Lung microvascular endothelial cell (primary cell): ENCODE results near the gene TMEM178B. TPM values are rescaled to one million over a fixed set of nuclear protein-coding genes. Genes with fewer than 3 reads are reported as not detected.
"Not testable (repeated sequence)": the region's sequence is repeated elsewhere in the genome, so short reads cannot be mapped to it uniquely, and the experiment has no call there.

Experiments used
- DNase-seq, 2 donors: peaks; one replicate each; pipeline versions ENCODE4 v3.0.0 to v3.0.0-alpha.2; 2010; ENCODE audit warnings: low read depth in 2 of 2
- total RNA-seq: library from RNA; depleted of rRNA; stranded (reverse); fragments of >200 nt; gene quantifications from 2 replicates; pipeline ENCODE4 v1.2.1, GENCODE V29; 2014

Gene TMEM178B
- total RNA-seq, 1 donor from 2014 or later: under 0.01 TPM

DNA sequence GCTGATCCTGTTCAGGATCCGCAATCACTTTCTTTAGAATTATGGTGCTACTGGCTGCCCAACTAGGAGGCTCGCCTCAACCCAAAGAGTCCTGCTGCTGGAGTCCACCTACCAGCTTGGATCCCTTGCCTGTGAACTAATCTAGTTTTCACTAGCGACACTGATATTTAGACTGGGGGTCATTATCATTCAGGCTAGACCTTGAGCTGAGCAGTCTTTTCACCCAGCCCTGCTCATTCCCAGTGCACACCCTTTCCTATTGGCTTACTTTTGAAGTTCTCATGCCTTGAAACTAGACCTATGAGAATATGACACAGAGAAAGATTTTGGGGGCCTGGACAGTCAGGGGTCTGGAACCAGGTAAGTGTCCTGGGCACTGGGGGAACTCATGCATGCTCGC, 107.9 kb downstream of the TMEM178B start:
- no peak for DNase-seq

DNA sequence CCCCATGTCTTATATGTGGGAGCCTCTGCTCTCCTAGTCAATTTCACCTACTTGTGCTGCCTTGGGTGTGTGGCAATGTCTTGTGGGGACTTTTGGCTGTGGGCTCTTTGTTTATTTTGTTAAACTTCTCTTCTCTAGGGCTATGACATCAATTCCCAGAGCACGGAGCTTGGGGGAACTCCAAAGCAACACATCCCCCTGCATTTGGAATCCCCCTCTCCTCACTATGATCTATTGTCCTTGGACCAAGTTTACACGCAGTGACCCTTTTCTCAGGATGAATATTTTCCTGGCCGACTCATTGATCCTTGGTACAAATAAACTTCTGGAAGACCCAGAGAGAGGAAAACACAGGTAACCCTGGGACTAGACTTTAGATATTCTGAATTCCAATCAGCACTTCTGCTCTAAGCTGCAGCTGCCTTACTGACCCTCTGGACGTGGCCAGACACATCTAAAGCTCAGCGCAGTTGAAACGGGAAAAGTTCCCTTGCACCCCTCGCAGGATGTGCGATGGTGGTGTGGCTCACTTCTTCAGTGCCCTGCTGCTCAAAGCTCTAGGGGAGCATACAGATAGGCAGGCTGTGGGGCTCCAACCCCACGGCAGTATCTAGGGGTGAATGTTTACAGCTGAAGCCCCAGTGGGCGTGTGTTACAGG, 110.8 kb downstream of the TMEM178B start:
- DNase-seq: no peak

DNA sequence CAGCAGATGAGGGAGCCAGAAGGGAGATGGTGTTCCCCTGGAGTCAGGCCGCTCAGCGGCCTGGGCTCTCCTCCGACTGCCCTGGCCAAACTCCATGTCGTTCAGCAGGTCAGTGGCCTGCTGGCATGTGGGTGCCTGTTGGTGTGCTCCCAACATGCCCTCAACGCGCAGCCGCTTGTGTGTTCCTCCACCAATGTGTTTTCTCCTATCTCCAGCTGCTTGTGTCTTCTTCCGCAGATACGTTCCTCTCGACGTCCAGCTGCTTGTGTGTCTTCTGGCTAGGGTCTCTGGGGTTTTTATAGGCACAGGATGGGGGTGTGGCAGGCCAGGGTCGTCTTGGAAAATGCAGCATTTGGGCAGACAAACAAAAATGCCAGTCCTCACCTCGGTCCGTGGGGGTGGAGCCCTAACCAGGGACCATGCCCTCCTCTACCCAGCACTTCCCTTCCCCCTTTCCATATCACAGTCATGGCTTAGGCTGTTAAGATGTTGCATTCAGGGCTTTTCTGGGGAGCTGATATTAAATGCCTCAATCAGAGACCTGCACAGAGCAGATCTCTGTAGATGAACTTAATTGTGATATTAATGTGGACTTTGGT, 111.6 kb downstream of the TMEM178B start:
- no peak for DNase-seq

DNA sequence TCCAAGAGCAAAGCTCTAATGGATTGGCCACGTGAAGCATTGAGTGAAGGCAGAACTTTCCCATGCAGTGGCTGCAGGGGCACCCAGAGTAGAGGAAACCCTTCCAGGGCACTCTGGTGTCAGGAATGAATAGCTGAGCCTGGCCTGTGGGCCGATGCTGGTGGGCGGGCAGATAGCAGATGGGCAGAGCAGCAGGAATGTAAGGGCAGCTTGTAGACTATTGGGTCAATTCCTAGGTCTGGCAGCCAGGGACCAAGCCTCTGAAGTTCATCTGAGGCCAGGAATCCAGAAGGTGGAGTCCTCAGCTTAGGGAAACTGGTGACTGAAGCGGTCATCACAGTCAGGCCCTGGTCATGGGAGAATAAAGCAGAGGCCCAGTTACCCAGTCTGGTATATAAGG, 115.4 kb downstream of the TMEM178B start:
- no peak for DNase-seq

DNA sequence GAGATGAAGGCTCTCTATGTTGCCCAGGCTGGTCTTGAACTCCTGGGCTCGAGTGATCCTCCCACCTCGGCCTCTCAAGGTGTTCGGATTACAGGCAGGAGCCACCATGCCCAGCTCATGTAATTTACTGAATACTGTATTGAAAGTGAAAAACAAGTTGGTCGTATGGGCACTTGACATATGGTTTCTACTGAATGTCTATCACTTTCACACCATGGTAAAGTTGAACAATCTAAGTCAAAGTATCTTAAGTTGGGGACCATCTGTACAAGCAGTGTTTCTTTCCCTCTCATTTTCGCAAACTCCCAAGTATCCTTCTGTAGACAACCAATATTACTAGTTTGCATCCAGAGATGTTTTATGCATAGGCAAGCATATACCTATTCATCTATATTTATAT, 116.6 kb downstream of the TMEM178B start:
- no peak for DNase-seq

DNA sequence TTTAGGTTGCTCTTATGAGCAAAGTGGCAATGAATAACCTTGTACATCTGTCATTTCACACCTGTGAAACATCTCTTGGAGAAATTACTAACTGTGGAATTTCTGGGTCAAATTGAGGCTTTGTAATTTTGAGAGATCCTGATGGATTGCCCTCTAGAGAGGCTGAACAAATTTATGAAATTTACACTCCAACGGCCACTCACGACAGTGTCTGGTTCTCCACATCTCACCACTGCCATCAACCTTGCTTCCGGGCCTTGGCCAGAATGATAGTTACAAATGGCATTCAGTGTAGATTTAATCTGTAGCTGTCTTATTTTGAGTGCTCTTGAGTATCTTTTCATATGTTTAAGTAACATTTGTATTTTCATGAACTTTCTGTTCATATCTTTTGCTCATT, 117.4 kb downstream of the TMEM178B start:
- no peak for DNase-seq

DNA sequence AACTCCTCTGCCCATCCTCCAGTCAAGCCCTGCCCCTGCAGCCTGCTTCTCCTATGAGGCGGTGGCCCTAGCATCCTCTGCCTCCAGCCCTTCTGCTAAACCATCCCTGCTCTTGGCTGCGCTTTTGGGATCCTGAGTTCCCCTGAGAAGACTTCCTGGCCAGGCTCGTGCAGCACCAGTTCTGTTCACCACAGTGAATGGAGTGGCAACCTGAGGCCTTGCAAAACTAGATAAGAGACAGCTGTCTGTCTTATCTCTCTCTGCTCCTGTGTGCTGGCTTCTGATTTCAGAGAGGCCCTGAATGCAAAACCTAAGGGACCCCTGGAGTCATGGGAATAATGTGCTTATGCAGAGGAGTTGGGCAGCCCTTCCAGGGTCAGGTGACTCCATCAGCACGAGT, 119.2 kb downstream of the TMEM178B start:
- no peak for DNase-seq

DNA sequence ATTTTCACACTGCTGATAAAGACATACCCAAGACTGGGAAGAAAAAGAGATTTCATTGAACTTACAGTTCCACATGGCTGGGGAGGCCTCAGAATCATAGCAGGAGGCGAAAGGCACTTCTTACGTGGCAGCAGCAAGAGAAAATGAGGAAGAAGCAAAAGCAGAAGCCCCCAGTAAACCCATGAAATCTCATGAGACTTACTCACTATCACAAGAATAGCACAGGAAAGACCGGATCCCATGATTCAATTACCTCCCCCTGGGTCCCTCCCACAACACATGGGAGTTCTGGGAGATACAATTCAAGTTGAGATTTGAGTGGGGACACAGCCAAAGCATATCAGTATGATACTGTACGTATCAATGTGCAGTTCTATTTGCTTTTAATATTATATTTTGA, 121.9 kb downstream of the TMEM178B start:
- DNase-seq: not testable (repeated sequence)

DNA sequence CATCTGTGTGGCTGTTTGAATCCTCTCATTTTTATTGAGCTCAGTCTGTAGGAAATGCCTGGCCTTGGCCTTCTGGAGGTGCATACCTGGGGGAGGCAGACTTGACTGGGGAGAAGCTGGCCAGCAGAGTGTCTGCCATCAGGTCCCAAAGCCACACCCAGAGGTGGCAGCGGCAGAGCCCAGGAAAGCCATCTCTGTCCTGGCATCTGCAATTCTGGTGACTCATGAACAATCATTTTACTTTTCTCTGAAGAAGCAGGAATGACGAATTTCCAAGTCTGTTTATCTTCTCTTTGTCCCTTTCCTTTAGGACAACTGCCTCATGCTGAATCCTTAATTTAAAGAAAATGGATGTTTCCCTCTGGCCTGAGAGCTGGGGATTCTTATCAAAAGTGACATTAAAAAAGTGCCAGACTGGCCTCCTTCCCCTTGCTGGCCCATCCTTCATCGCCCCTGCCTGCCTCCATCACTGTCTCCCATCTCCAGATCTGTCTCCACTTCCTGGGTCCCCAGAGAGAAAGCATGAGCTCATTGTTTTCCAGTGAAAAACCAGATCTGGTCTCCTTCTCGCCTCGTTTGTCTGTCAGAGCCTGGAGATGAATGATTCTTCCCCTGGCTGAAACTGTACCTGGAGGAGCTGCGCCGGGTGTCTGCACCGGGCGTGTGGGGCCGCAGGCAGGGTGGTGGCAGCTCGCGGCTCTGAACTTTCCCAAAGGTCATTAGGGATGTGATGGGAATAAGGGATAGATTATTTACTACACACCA, 124.5 kb downstream of the TMEM178B start:
- no peak for DNase-seq

DNA sequence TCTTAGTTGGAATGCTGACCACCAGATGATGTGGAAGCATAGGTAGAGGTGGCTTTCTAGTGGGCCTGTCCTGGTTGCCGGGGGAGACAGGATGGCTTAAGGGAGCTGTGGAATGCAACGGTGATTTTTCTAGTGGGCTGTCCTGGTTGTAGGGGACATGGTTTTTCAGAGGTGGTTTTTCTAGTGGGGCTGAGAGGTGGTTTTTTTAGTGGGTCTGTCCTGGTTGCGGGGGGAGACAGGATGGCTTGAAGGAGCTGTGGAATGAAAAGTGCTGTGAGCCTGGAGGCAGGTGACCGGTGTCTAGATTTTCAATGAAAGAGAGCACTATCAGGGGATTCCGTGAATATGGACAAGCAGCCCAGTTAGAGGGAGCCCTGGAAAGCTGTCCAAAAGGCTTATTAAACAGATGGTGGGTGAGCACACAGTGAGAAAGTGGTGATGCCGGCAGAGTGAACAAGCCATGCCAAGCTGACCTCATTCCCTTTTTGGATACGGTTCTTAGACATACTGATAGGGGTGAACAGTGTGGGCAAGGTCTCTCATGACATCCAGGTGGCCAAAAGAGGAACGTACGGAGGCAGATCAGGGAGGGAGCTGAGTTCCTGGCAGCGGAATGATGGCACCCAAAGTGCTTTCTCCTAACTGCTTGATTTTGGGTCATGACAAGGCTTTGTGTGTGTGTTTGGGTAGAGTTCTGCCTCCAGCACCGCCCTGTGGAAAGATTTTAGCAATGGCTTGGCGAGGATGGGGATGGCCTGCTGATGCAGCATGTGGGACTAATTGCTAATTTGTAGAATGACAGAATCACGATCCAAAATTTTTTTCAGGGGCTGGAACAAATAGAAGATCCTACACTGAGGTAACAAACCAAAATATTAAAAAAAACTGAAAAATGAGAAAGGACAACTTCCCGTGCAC, 126.6 kb downstream of the TMEM178B start:
- DNase-seq: no peak

DNA sequence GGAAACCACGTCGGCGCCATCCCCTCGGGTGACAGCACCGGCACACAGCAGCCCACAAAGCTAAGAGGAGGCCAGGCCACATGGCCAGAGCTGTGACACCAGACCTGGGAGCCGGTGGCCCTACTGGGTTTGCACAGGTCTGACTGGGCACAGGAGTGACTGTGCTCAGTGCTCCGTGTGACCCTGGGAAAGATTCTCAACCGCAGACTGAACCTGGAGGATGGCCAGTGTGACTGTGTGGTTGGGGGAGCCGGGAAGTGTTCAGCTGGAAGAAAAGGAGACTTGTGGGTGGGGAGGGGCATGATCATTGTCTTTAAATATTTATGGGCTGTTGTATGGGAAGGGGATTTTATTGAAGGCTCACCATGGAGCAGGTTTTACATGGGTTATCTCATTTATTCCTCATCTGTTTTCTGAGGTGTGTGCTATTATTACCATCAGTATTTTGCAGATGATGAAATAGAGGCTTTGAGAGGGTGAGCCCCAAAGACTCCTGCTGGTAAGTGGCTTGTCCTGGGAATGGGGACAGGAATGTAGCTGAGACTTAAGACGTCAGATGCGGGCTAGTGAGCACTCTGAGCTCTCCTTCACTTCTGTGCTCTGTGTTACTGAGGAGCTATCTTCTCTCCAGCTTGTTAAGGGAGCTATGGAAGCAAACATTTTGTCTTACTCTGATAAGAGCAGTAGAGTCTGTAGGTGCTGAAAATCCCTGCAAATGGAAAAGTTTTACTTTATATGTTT, 127.5 kb downstream of the TMEM178B start:
- DNase-seq: no peak

DNA sequence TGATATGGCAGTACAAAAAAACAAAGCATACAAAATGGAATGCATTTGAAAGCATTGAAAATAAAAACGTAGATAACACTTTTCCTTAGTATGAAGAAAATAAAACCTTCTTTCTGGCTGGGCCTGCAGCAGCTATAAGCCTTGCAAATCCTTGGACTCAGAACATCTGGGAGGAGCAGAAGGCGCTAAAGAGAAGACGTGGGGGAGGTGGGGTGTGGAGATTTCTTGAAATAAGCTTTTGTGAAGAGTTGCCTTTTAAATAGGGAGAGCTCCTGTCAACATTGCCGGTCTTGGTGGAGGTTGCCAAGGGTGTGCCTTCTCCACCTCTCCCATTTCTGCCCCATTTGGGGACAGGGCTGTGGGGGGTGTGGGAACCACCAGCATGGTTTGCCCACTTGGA, 128.7 kb downstream of the TMEM178B start:
- no peak for DNase-seq

DNA sequence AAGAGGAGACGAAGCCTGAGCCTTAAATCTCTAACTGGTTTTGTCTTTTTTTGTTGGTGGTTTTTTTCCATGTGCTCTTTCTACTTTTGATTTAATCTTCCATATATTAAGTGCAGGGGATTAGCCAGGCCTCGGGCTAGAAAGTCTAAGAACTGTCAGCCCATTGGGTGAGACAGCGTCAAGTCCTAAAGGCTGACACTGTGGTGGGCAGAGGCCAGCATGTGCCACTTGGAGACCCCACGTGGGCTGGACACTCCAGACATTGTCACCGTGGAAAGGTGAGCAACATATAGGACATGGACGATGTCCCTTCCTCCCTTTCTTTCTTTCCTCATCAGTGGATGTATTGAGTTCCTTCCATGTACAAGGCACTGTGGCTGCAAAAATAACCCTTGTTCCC, 129.3 kb downstream of the TMEM178B start:
- no peak for DNase-seq

DNA sequence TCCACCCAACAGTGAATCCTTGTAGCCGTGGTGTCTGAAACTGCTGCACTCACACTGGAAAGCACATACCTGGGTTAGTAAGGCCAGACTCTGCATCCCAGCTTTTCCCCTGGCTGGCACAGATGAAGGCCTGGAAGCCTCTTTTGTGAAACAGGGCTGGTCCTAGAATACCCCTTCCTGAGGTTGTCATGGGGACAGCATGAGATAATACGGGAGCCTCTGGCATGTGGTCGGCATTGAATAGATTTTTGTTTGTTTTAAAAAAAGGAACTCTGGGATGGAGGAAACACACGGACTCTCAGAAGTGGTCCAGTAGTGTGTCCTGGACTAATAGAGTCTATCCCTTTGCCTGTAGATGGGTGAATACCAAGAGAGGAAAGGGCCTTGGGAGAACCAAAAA, 129.7 kb downstream of the TMEM178B start:
- DNase-seq: no peak

DNA sequence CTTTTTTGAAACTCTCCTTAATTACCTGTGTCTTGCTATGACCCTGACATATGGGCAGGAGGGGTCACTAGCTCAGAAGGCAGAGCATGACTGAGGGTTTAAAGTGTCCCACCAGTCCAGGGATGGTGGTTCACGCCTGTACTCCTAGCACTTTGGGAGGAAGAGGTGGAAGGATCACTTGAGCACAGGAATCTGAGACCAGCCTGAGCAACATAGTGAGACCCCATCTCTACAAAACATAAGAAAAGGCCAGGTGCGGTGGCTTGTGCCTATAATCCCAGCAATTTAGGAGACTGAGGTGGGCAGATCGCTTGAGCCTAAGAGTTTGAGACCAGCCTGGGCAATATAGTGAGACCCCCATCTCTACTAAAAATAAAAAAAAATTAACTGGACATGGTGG, 133.8 kb downstream of the TMEM178B start:
- no peak for DNase-seq

DNA sequence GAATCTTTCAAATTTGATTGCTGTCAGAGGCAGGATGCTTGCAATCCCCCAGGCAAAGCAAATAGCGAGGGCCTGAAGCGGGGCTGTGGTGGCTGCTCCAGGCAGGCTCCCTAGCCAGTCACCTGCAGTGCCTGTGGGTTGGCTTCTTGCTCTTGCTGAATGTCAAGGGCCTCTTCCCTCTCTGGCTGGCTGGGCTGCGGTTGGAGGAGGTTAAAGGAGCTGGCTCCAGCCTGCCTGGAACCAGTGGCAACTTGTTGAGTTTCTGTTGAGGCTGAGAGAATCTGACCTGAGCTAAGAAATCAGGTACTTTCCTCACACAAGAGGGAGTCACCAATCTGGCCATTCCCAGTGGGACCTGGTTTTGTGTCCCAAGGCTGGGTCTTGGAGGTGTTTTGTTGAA, 134.7 kb downstream of the TMEM178B start:
- no peak for DNase-seq

DNA sequence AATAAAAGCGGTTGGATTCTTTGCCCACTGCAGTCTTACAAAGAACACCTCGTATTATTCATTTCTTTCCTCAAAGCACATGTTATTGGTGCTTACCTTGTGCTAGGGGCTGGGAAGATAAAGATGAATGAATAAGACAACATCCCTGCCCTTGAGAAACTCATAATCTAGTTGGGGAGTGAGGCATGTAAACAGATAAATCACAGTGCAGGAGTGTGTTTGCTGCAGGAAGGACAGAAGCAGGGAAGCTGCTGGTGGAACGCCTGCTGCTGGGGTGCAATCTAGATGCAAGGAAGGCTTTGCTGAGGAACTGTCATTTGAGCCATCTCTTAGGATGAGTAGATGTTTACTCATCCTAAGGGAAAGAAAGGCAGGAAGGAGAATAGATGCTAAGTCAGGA, 135.6 kb downstream of the TMEM178B start:
- DNase-seq: no peak

DNA sequence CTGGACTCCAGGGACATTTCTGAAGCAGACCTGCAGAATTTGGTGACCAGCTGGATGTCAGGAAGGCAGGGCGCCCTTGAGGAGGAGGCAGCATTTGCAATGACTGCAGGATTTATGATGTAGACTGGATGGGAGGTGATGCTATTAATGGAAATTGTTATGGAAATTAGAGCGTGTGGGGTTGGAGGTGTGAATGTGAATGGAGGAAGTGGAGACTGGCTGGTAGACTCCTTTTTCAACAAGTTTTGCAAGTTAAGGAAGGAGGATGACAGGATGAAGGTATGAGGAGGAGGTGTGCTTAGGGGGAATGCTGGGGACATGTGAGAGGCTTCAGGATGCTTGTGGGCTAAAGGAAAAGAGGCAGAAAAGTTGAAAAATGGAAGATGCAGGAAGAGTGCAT, 137.0 kb downstream of the TMEM178B start:
- DNase-seq: no peak

DNA sequence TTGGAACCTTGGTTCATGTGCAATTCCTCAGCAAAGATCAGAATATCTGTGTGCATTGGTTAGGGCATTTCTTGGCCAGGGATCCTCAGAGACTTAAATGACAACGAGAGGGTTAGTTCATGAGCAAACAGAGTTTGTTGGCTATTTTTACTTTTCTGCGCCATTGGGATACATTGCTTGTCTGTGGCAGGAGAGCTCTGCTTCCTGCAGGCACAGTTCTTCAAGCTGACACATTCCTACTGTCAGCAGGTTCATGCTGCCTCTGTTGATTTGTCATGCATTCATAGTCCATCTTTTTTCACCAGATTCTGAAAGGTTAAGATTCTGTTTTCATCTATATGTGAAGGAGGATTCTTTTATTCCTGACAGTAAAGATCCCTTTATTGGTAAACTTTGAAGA, 139.4 kb downstream of the TMEM178B start:
- no peak for DNase-seq

DNA sequence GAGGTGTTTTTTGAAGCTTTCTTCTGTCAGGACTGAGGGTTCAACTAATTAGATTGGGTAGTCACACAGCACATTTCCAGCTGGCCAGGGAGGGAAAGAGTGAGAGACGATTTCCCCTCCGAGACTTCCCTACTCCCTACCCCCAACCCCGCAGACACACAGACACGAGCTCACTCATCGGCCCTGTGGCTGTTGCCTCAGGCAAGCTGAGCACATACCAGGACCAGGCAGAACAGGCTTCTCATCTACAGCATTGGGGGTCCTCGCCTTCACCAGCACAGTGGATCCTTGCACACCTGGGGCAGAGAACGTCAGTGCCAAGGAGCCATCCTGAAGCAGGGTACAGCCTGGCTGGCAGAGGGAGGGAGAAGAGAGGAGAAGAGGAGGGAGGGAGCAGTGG, 144.1 kb downstream of the TMEM178B start:
- no peak for DNase-seq

DNA sequence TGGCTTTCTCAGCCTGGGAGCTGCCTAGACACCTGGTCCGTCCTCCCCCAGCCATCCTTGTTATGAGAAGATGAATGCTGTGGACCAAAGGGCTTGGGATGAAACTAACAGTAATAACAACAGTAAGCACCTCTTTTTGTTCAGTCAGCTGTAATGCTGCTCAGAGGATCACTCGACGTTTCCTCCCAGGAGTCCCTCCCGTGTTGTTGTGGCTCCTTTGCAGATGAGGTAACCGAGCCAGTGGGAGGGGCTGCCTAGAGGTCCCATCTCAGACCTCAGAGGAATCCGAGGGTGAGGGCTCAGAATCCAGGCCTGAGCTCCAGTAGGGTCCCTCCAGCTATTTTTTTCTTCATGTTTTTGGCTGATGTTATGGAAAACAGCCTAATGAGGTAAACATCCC, 145.1 kb downstream of the TMEM178B start:
- no peak for DNase-seq
